ENCODE results near the gene KLF5. TPM values are rescaled to one million over a fixed set of nuclear protein-coding genes. Genes with fewer than 3 reads are reported as not detected.

Gene KLF5
- total RNA-seq, 1 experiment from 2014 or later = 7.2 TPM

DNA sequence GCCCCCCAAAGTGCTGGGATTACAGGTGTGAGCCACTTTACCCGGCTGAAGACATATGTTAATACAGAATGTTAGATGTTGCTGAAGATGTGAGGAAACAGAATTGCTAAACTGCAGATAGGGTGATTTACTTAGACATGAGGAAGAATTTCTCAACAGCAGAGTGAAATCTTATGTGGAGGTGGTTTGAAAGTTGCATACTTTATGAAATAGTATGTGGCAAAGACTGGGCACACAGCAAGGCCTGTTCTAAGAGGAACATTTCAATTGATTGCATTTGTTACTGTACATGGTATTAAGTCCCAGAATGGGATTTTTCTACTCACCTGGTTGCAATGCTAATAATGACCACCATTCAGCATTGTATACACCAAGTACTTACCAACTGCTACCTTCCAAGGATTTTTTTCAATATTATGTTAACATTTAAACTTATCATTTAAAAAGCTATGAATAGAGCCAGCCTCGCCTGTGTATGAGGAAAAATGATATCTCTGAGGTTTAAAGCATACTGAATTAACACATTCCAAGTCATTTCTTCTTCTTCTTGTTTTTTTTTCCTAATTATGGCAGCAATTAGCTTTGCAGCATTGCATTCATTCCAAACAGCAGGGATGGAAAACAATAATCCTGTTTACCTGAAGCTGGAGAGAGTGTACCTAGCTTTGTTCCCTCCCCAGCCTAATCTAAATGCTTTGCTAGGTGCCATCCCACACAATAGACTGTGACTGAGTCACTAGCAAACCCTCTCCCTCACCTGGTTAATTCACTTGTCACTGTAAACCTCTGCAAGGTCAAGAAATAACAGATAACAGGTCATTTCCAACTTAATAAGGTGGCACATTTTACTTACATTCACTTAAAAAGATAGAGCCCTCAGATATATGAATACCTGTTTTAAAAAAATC is 19.4 kb upstream of the KLF5 start:
- Histone ChIP-seq H3K9me3 (ENCODE audit: low read depth, low read length, poor library complexity, severe bottlenecking) (no peaks in the 10 kb centered on the region), H3K36me3 (ENCODE audit: insufficient read depth, low read length, poor library complexity, severe bottlenecking) (no peaks in the 10 kb centered on the region), H3K4me3 (ENCODE audit: low read depth, low read length, poor library complexity, severe bottlenecking) (no peak overlapping the region), H3K4me1 (ENCODE audit: insufficient read depth, low read length, poor library complexity, severe bottlenecking) (no peaks in the 10 kb centered on the region), H3K27ac (ENCODE audit: low read depth, low read length, poor library complexity, severe bottlenecking) (no peak overlapping the region), H3K27me3 (replicated peaks; ENCODE audit: insufficient read depth, low read depth, low read length, poor library complexity) (no peaks in the 10 kb centered on the region)
- TF ChIP-seq EZH2 (IDR thresholded peaks at IDR 0.05; ENCODE audit: borderline replicate concordance, low read depth, low read length, poor library complexity, severe bottlenecking) = no peak
- TF ChIP-seq, protein P1, sequence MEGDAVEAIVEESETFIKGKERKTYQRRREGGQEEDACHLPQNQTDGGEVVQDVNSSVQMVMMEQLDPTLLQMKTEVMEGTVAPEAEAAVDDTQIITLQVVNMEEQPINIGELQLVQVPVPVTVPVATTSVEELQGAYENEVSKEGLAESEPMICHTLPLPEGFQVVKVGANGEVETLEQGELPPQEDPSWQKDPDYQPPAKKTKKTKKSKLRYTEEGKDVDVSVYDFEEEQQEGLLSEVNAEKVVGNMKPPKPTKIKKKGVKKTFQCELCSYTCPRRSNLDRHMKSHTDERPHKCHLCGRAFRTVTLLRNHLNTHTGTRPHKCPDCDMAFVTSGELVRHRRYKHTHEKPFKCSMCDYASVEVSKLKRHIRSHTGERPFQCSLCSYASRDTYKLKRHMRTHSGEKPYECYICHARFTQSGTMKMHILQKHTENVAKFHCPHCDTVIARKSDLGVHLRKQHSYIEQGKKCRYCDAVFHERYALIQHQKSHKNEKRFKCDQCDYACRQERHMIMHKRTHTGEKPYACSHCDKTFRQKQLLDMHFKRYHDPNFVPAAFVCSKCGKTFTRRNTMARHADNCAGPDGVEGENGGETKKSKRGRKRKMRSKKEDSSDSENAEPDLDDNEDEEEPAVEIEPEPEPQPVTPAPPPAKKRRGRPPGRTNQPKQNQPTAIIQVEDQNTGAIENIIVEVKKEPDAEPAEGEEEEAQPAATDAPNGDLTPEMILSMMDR (conservative IDR thresholded peaks at IDR 0.05; ENCODE audit: low read depth, low read length) = no peak
- ChIA-PET CTCF (no interaction called here), POLR2A (ENCODE audit: low non-redundant PET) (no interaction called here)
- no TSS peak for BruUV-seq (replicated peaks)
- intact Hi-C loops (cut with micrococcal nuclease; ENCODE audit: unreplicated experiment) = no loop called here
- no peak for DNase-seq (ENCODE audit: low spot score)

DNA sequence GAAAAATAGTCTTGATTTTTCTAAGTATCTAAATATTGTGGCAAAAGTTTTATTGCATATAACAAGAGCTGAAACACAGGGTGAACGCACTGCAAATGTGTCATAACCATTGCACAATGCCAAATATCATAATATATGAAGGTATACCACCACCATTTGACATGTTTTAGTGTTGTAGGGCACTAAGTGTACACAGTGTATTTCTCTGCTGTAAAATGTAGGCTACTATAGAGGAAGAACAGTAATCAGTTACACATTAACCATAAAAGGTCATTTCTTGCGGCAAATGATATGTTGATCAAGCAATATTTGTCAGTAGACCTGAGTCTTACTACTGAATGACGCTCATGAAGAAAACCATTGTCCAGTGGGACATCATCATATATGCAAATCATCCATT is 18.3 kb upstream of the KLF5 start:
- Histone ChIP-seq H3K4me3 (ENCODE audit: low read depth, low read length, poor library complexity, severe bottlenecking) (no peak overlapping the region), H3K27ac (ENCODE audit: low read depth, low read length, poor library complexity, severe bottlenecking) (no peak overlapping the region), H3K27me3 (replicated peaks; ENCODE audit: insufficient read depth, low read depth, low read length, poor library complexity) (no peaks in the 10 kb centered on the region), H3K4me1 (ENCODE audit: insufficient read depth, low read length, poor library complexity, severe bottlenecking) (no peaks in the 10 kb centered on the region), H3K36me3 (ENCODE audit: insufficient read depth, low read length, poor library complexity, severe bottlenecking) (no peaks in the 10 kb centered on the region), H3K9me3 (ENCODE audit: low read depth, low read length, poor library complexity, severe bottlenecking) (no peaks in the 10 kb centered on the region)
- no peak for TF ChIP-seq EZH2 (IDR thresholded peaks at IDR 0.05; ENCODE audit: borderline replicate concordance, low read depth, low read length, poor library complexity, severe bottlenecking)
- TF ChIP-seq, protein P1 (conservative IDR thresholded peaks at IDR 0.05; ENCODE audit: low read depth, low read length) = no peak
- no TSS peak for BruUV-seq (replicated peaks)
- ChIA-PET CTCF (no interaction called here), POLR2A (ENCODE audit: low non-redundant PET) (no interaction called here)
- intact Hi-C loops (cut with micrococcal nuclease; ENCODE audit: unreplicated experiment) = no loop called here
- DNase-seq (ENCODE audit: low spot score) = no peak

DNA sequence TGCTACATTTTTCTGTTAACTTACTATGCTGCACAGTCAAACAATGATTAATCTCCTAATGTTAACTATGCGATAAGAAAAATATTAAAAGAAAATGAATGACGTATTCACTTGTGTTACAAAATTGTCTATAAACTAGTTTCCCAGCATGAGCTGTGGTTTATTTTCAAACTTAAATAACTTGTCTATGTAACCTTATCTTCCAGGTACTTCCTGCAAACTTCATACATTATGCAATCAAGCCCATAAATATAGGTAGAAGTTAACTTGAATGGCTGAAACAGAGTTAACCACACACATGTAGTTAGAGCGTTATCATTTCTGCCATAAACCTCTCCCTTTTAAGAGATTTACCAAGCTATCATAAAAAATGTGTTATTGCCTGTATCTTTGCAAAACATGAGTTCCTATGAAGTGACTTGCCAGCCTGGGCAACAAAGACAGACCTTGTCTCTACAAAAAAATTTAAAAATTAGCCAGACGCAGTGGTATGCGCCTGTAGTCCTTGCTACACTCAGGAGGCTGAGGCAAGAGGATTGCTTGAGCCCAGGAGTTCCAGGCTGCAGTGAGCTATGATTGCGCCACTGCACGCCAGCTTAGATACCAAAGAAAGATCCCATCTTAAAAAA is 17.7 kb upstream of the KLF5 start:
- no TSS peak for BruUV-seq (replicated peaks)
- Histone ChIP-seq H3K36me3 (ENCODE audit: insufficient read depth, low read length, poor library complexity, severe bottlenecking) (no peaks in the 10 kb centered on the region), H3K4me1 (ENCODE audit: insufficient read depth, low read length, poor library complexity, severe bottlenecking) (no peaks in the 10 kb centered on the region), H3K27me3 (replicated peaks; ENCODE audit: insufficient read depth, low read depth, low read length, poor library complexity) (no peaks in the 10 kb centered on the region), H3K9me3 (ENCODE audit: low read depth, low read length, poor library complexity, severe bottlenecking) (no peaks in the 10 kb centered on the region), H3K27ac (ENCODE audit: low read depth, low read length, poor library complexity, severe bottlenecking) (no peak overlapping the region), H3K4me3 (ENCODE audit: low read depth, low read length, poor library complexity, severe bottlenecking) (no peak overlapping the region)
- intact Hi-C loops (cut with micrococcal nuclease; ENCODE audit: unreplicated experiment) = no loop called here
- POLR2A ChIA-PET (ENCODE audit: low non-redundant PET) = no interaction called here
- TF ChIP-seq EZH2 (IDR thresholded peaks at IDR 0.05; ENCODE audit: borderline replicate concordance, low read depth, low read length, poor library complexity, severe bottlenecking) = no peak
- TF ChIP-seq, protein P1 (conservative IDR thresholded peaks at IDR 0.05; ENCODE audit: low read depth, low read length) = no peak
- CTCF ChIA-PET = no interaction called here
- DNase-seq (ENCODE audit: low spot score) = no peak
